Peyer's patch (tissue), 4 donors: ENCODE data around the gene ACTN4.
"Not testable (repeated sequence)": the region's sequence is repeated elsewhere in the genome, so short reads cannot be mapped to it uniquely, and the experiment has no call there.

Experiments
- POLR2A ChIP-seq, 2 donors: fragments of 450-650 bp; IDR thresholded peaks; one replicate each; pipeline ENCODE4 v1.5.1; 2017; ENCODE audit warnings: antibody characterized with exemption in 2 of 2, mild to moderate bottlenecking in 2 of 2, moderate library complexity in 2 of 2
- TF ChIP-seq, protein P1 (sequence below), 6 experiments: fragments of 450-650 bp in 4 of 6; fragments of 200-600 bp in 2 of 6; sonication (generic) in 1 of 6; IDR thresholded peaks; one replicate each; pipeline ENCODE4 v1.5.1; 2017 to 2019; ENCODE audit warnings: antibody characterized with exemption in 6 of 6, mild to moderate bottlenecking in 3 of 6, moderate library complexity in 1 of 6

DNA sequence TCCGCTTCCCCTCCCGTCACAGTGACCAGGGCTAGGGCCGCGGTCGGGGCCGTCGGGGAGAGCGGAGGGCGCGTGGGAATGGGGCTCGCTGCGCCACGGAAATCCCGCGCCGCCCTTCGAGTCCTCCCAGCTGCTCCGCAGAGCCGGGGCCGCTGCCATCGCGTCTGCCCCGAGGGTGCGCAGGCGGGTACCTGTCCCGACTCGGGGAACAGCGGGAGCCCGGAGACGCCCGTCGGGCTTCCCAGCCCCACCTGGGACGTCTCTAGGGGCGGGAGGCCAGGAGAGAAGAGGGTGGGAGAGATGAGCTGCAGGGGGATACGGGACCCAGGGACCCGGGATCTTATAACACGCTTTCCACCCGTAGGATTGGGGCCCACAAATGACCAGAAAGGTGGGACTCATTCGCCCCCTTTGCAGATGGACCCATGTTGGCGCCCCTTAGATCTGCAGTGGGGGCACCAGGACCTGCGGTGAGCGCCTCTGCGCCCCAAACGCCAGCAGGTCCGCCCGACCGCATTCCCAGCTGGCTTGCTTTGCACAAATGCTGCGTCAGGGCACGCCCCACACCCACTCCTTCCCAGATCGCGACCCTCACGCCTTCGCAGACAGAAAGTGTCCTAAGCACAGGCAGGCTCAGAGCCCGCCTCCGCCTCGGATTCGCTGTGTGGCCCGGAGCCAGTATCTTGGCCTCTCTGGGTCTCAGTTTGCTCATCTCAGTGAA lies 122.9 kb downstream of the ACTN4 start:
- TF ChIP-seq, protein P1, sequence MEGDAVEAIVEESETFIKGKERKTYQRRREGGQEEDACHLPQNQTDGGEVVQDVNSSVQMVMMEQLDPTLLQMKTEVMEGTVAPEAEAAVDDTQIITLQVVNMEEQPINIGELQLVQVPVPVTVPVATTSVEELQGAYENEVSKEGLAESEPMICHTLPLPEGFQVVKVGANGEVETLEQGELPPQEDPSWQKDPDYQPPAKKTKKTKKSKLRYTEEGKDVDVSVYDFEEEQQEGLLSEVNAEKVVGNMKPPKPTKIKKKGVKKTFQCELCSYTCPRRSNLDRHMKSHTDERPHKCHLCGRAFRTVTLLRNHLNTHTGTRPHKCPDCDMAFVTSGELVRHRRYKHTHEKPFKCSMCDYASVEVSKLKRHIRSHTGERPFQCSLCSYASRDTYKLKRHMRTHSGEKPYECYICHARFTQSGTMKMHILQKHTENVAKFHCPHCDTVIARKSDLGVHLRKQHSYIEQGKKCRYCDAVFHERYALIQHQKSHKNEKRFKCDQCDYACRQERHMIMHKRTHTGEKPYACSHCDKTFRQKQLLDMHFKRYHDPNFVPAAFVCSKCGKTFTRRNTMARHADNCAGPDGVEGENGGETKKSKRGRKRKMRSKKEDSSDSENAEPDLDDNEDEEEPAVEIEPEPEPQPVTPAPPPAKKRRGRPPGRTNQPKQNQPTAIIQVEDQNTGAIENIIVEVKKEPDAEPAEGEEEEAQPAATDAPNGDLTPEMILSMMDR (IDR thresholded peaks at IDR 0.05) = not testable (repeated sequence)
- TF ChIP-seq POLR2A (IDR thresholded peaks at IDR 0.05) = not testable (repeated sequence)
